ENCODE data around the gene SH3BP5L. TPM values are rescaled to one million over a fixed set of nuclear protein-coding genes. Genes with fewer than 3 reads are reported as not detected.

Gene SH3BP5L
- total RNA-seq, 2 donors from 2014 or later: 22.6 to 27.4 TPM

DNA sequence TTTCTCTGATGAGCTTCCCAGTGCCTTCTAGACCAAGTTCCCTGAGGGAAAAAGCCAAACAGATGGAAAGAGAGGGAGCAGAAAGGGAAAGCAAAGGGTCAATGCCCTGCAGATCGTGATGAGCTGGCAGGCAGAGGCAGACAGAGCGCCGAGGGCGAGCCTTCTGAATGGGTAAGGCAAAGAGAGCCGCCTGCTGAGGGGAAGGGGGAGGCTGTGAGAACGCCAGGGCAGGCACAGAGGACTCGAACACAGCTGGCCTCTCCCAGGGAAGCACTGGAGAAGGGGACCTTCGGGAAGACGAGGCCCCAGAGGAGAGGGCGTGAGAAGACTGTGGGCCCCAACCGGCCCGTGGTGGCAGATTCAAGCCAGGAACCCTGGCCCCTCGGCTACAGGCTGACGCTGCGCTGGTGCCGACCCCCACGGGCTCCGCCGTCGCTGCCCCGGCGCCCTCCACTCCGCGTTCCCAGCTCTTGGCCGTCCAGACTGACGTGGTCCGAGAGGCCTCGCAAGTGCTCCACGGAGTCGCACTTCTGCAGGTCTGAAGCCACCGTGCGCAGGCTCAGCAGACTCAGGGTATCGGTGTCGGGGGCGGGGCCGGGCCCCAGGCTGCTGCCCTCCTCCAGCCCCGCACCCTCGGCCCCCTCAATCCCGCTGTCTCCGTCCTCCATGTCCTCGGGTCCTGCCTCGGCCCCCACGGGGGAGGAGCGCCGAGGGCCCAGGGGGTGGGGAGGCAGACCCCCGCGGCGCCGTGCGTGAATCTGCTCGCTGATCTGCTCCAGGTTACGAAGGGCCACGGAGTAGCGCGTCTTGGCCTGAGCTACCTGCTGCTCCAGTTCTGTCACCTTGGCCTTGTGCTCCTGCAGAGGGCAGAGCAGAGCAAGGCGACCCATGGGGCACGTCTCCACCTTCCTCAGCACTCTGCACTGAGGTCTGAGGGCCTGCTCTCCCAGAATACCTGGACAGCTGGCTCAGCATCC lies 13.9 kb downstream of the SH3BP5L start:
- peaks cover 48% of the 10 kb centered on the region for H3K36me3 ChIP-seq
- H3K9me3 ChIP-seq: no peaks in the 10 kb centered on the region
- H3K27me3 ChIP-seq (replicated peaks; ENCODE audit: insufficient read depth): no peaks in the 10 kb centered on the region
- no peak for DNase-seq (ENCODE audit: low spot score)
- TF ChIP-seq, protein P1, sequence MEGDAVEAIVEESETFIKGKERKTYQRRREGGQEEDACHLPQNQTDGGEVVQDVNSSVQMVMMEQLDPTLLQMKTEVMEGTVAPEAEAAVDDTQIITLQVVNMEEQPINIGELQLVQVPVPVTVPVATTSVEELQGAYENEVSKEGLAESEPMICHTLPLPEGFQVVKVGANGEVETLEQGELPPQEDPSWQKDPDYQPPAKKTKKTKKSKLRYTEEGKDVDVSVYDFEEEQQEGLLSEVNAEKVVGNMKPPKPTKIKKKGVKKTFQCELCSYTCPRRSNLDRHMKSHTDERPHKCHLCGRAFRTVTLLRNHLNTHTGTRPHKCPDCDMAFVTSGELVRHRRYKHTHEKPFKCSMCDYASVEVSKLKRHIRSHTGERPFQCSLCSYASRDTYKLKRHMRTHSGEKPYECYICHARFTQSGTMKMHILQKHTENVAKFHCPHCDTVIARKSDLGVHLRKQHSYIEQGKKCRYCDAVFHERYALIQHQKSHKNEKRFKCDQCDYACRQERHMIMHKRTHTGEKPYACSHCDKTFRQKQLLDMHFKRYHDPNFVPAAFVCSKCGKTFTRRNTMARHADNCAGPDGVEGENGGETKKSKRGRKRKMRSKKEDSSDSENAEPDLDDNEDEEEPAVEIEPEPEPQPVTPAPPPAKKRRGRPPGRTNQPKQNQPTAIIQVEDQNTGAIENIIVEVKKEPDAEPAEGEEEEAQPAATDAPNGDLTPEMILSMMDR (IDR thresholded peaks at IDR 0.05): no peak
- H3K4me1 ChIP-seq (ENCODE audit: control insufficient read depth in 1 of 2, low read depth in 2 of 2): peaks cover 9 to 14% of the 10 kb centered on the region in 2 donors
- ATAC-seq (ENCODE audit: insufficient number of reproducible peaks, low FRiP score, low read depth): no peak
- no peak overlapping the region for H3K4me3 ChIP-seq
- H3K27ac ChIP-seq: no peak overlapping the region

DNA sequence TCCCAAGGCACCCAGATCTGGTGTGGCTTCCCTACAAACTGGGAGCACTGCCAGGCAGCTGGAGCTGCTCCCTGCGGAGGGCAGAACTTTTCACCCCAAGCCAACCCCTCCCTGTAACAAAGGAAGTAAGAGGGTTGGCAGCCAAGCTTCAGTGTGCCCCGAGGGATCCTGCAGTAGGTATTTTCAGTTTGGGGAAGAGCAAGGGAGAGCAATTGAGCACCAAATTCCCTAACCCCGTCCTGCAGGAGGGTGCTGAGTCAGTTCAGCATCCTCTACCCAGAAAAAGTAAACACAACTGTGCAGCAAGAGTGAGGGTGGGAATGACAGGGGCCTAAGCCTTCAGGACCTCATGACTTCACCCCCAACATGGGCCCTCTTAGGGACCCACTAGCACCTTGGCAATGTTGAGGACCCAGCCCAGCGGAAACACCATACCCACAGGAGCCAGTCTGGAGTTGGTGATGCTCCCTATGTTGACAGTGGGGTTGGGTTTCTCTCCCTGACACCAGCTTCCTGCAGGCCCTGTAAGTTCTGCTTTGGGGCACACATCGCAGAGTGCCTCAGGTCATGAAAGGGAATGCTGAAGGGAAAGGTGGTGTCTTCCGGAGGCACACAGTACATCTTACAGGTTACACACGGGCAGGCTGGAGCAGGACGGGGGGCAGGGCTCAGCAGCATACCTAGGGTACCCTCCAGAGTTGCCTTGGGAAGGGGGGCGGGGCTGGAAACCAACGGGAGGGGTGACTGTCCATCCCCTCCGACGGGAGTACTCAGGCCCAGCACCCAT lies 14.8 kb downstream of the SH3BP5L start:
- Histone ChIP-seq H3K9me3 (no peaks in the 10 kb centered on the region), H3K4me1 (ENCODE audit: control insufficient read depth in 1 of 2, low read depth in 2 of 2) (peaks cover 9 to 14% of the 10 kb centered on the region in 2 donors), H3K4me3 (no peak overlapping the region), H3K27ac (peak overlapping the region in 1 of 2 donors; percentile 10), H3K36me3 (peaks cover 41% of the 10 kb centered on the region), H3K27me3 (replicated peaks; ENCODE audit: insufficient read depth) (no peaks in the 10 kb centered on the region)
- ATAC-seq (ENCODE audit: insufficient number of reproducible peaks, low FRiP score, low read depth) (peak; percentile 45), DNase-seq (ENCODE audit: low spot score) (no peak)
- TF ChIP-seq, protein P1 (IDR thresholded peaks at IDR 0.05): no peak

DNA sequence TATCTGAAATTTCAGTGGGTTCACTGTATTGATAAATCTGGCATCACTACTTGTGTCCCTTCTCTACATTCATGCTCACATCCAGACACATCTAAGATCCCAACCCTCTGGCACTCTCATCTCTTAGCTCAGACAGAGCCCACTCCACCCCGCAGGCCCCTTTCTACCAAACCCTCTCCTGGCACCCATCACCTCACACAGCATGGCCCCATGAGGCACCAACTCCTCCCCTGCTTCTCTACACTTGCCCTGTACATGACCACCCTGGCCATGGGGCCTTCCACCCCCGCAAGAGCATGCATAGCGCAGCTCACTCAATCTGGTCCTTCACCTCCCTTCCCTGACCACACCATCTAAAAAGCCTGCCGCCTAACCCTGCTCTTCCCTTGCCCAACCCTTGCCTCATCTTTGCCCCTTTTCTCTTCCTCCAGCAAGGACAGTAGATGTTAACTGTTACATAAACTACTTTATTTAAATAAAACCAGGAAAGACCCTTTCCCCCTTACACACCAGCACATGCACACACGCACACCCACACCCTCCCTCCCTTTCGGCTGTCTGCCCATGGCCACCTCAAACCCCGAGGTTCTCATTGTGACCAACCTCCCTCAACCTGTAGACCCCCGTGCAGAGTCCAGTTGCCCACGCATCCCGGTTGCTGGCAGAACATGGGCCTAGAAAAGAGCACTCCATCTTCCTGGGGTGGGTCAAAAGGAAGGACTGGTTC lies 15.6 kb downstream of the SH3BP5L start:
- Histone ChIP-seq H3K4me3 (no peak overlapping the region), H3K36me3 (peaks cover 33% of the 10 kb centered on the region), H3K27ac (no peak overlapping the region), H3K9me3 (no peaks in the 10 kb centered on the region), H3K27me3 (replicated peaks; ENCODE audit: insufficient read depth) (no peaks in the 10 kb centered on the region), H3K4me1 (ENCODE audit: control insufficient read depth in 1 of 2, low read depth in 2 of 2) (peaks cover 9 to 14% of the 10 kb centered on the region in 2 donors)
- TF ChIP-seq, protein P1 (IDR thresholded peaks at IDR 0.05): no peak
- ATAC-seq (ENCODE audit: insufficient number of reproducible peaks, low FRiP score, low read depth): no peak
- DNase-seq (ENCODE audit: low spot score): no peak

DNA sequence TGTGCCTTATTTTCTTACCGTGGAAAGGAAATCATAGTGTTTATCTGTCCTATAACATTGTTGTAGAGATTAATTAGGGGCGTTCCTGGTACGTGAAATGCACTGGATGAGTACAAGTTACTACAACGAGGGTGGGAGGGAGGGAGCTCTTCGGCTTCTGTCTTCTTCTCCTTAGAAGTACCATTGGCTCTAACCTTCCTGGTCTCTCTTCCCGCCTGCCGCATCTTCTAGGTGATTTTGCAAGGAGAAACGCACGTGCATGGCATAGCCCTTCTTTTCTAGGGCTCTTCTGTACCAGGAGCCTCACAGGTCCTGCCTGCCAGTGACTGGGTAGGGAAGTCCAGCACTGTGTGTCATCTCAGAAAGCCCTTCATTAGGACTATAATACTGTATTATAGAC lies 16.8 kb downstream of the SH3BP5L start:
- H3K27ac ChIP-seq: no peak overlapping the region
- ATAC-seq (ENCODE audit: insufficient number of reproducible peaks, low FRiP score, low read depth) (no peak), DNase-seq (ENCODE audit: low spot score) (no peak)
- peaks cover 9 to 14% of the 10 kb centered on the region in 2 donors for H3K4me1 ChIP-seq (ENCODE audit: control insufficient read depth in 1 of 2, low read depth in 2 of 2)
- TF ChIP-seq, protein P1 (IDR thresholded peaks at IDR 0.05): no peak
- peaks cover 22% of the 10 kb centered on the region for H3K36me3 ChIP-seq
- H3K4me3 ChIP-seq: no peak overlapping the region
- H3K27me3 ChIP-seq (replicated peaks; ENCODE audit: insufficient read depth): no peaks in the 10 kb centered on the region
- H3K9me3 ChIP-seq: no peaks in the 10 kb centered on the region

All from thoracic aorta (tissue), 2 donors.